K562 (cell line): ENCODE results near the gene ASXL2. TPM values are rescaled to one million over a fixed set of nuclear protein-coding genes. Genes with fewer than 3 reads are reported as not detected.

Experiments used
- C11orf30 ChIP-seq: fragments of 450-650 bp; IDR thresholded peaks from 2 replicates; pipeline ENCODE4 v1.6.1; 2016; ENCODE audit warnings: low read depth, mild to moderate bottlenecking
- CHD1 ChIP-seq: fragments of 200-600 bp; sonication (generic); IDR thresholded peaks from one replicate; pipeline ENCODE4 v1.6.1; 2012; ENCODE audit warnings: mild to moderate bottlenecking, moderate library complexity, low read length, inconsistent platforms
- CREB3 ChIP-seq: fragments of 450-650 bp; conservative IDR thresholded peaks from 2 replicates; pipeline ENCODE4 v1.6.1; 2016; ENCODE audit warnings: missing genetic modification characterization, low read depth, mild to moderate bottlenecking, missing compliant biosample characterization, moderate library complexity
- E2F5 ChIP-seq: sonication (generic); formaldehyde crosslinking; IDR thresholded peaks from 2 replicates; pipeline ENCODE4 v1.8.0; 2022; ENCODE audit warnings: mild to moderate bottlenecking, missing genetic modification reagents
- HINFP ChIP-seq: fragments of 450-650 bp; conservative IDR thresholded peaks from 2 replicates; pipeline ENCODE4 v1.6.1; 2016; ENCODE audit warnings: missing genetic modification characterization, low read depth, mild to moderate bottlenecking, control low read depth, missing compliant biosample characterization
- KLF10 ChIP-seq: fragments of 250-450 bp; sonication (Bioruptor Pico); IDR thresholded peaks from 2 replicates; pipeline ENCODE4 v1.6.1; 2021; ENCODE audit warnings: matching md5 sums
- NCOA6 ChIP-seq: fragments of 450-650 bp; IDR thresholded peaks from 2 replicates; pipeline ENCODE4 v1.6.1; 2017; ENCODE audit warnings: mild to moderate bottlenecking
- PBX2 ChIP-seq, 2 experiments: IDR thresholded peaks in 1 of 2; conservative IDR thresholded peaks in 1 of 2; 2 replicates each; pipeline ENCODE4 v1.6.1; 2016; ENCODE audit warnings: low read depth in 2 of 2, mild to moderate bottlenecking in 1 of 2, missing compliant biosample characterization in 1 of 2, missing genetic modification characterization in 1 of 2, moderate library complexity in 1 of 2
- RERE ChIP-seq: sonication (generic); formaldehyde crosslinking; IDR thresholded peaks from 2 replicates; pipeline ENCODE4 v1.8.0; 2023; ENCODE audit warnings: missing genetic modification reagents, mild to moderate bottlenecking, borderline replicate concordance
- SREBF1 ChIP-seq: fragments of 150-350 bp; IDR thresholded peaks from 2 replicates; pipeline ENCODE4 v1.6.1; 2014; ENCODE audit warnings: antibody characterized with exemption, low read depth, low read length, borderline replicate concordance
- TEAD4 ChIP-seq, 2 experiments: sonication (generic) in 1 of 2; formaldehyde crosslinking in 1 of 2; IDR thresholded peaks; 2 replicates each; pipeline versions ENCODE4 v1.6.1 to v1.8.0; 2012 to 2022; ENCODE audit warnings: borderline replicate concordance in 1 of 2, inconsistent platforms in 1 of 2, low read length in 1 of 2, mild to moderate bottlenecking in 1 of 2, missing genetic modification reagents in 1 of 2
- ZNF583 ChIP-seq: fragments of 250-450 bp; sonication (Bioruptor Pico); IDR thresholded peaks from 2 replicates; pipeline ENCODE4 v1.4.0; 2020
- ZNF644 ChIP-seq: fragments of 200-800 bp; sonication (Bioruptor generic); IDR thresholded peaks from 2 replicates; pipeline ENCODE4 v1.6.1; 2016; ENCODE audit warnings: low read depth, missing genetic modification characterization, missing compliant biosample characterization
- ZSCAN29 ChIP-seq: fragments of 450-650 bp; IDR thresholded peaks from 2 replicates; pipeline ENCODE4 v1.6.1; 2017
- polyA plus RNA-seq, 8 experiments: library from polyadenylated mRNA; depleted of rRNA in 4 of 8; stranded (reverse) in 5 of 8; unstranded in 3 of 8; fragments of >200 nt; fragmentation: Nextera tagmentation in 2 of 8; fragmentation: Illumina TruSeq in 1 of 8; extraction: Ambion mirVana in 2 of 8; extraction: Trizol in 1 of 8; gene quantifications; 2 replicates each; pipeline versions ENCODE4 v1.2.1 to v1.2.3, GENCODE V29; 2011 to 2014; ENCODE audit warnings: inconsistent platforms in 1 of 8, missing spikeins in 1 of 8
- total RNA-seq, 7 experiments: library from RNA; depleted of rRNA in 6 of 7; stranded (reverse); fragments of >200 nt in 6 of 7; fragmentation: Illumina TruSeq in 2 of 7; extraction: Trizol in 2 of 7; gene quantifications; 2 replicates each; pipeline versions ENCODE4 v1.2.1 to v1.2.3, GENCODE V29; 2011 to 2021; ENCODE audit warnings: low replicate concordance in 1 of 7

ASXL2 gene
- total and polyA plus RNA-seq, 9 of the 15 experiments (the other 6 are each of a cell fraction or from before 2014, with no cell fraction given), result 2.2 to 25.9 (median 9.0) TPM

GRCh38 chr2:25878361-25879132 is at the start of gene ASXL2 (continued):
- no peak for TF ChIP-seq PBX2 (CRISPR knock-in tag; IDR thresholded peaks at IDR 0.05; ENCODE audit: low read depth)
- TF ChIP-seq PBX2 (tag; conservative IDR thresholded peaks at IDR 0.05; ENCODE audit: low read depth), result no peak
- TF ChIP-seq SREBF1, result no peak
- TF ChIP-seq E2F5 (CRISPR knock-in tag), result no peak
- TF ChIP-seq CREB3, result peak; percentile 53; the same call in 1 of the 2 replicates
- peak; percentile 67 for TF ChIP-seq C11orf30
- no peak for TF ChIP-seq RERE (CRISPR knock-in tag)
- no peak for TF ChIP-seq HINFP (tag)
- TF ChIP-seq ZNF583 (CRISPR knock-in tag), result no peak
- TF ChIP-seq CHD1, result no peak
- TF ChIP-seq KLF10 (CRISPR knock-in tag), result no peak
- TF ChIP-seq ZNF644 (tag), result 0 out of 2 replicates have a peak, but pooled peaks have one; percentile 16
- TF ChIP-seq NCOA6, result no peak
- TF ChIP-seq TEAD4 (IDR thresholded peaks at IDR 0.05; ENCODE audit: low read length), result peak; percentile 28
- TF ChIP-seq TEAD4 (CRISPR knock-in tag; IDR thresholded peaks at IDR 0.05; ENCODE audit: borderline replicate concordance), result no peak
- peak; percentile 94 for TF ChIP-seq ZSCAN29
